Activated naive CD4-positive, alpha-beta T cell treated with anti-CD3 and anti-CD28 coated beads for 36 hours (primary cell): ENCODE results near the gene FMR1NB. TPM values are rescaled to one million over a fixed set of nuclear protein-coding genes. Genes with fewer than 3 reads are reported as not detected.

Experiments
- CTCF ChIA-PET: fragments of 350-600 bp; sonication (Branson Sonifier 250); formaldehyde crosslinking; loops from one replicate; lab custom pipeline; 2021; ENCODE audit warnings: antibody characterized with exemption; lab: Charles Lee
- DNase-seq: peaks from one replicate; pipeline ENCODE4 v3.0.0-alpha.2; 2020
- H3K27ac Mint-ChIP-seq: one replicate; pipeline ENCODE4 v1.8.0; 2021; ENCODE audit warnings: mild to moderate bottlenecking, mixed read lengths
- H3K27me3 Mint-ChIP-seq: one replicate; pipeline ENCODE4 v1.8.0; 2021; ENCODE audit warnings: low read depth, mixed read lengths
- H3K36me3 Mint-ChIP-seq: one replicate; pipeline ENCODE4 v1.8.0; 2021; ENCODE audit warnings: low read depth, mixed read lengths
- H3K4me1 Mint-ChIP-seq: one replicate; pipeline ENCODE4 v1.8.0; 2021; ENCODE audit warnings: low read depth, mixed read lengths
- H3K4me3 Mint-ChIP-seq: one replicate; pipeline ENCODE4 v1.8.0; 2021; ENCODE audit warnings: mild to moderate bottlenecking, moderate library complexity, mixed read lengths
- H3K9me3 Mint-ChIP-seq: one replicate; pipeline ENCODE4 v1.8.0; 2021; ENCODE audit warnings: mixed read lengths
- intact Hi-C: fragments of 100-400 bp; cut with micrococcal nuclease; formaldehyde crosslinking; loops from one replicate; pipeline ENCODE4 v1.15.1; 2023
- total RNA-seq, 2 experiments: library from RNA; stranded (reverse); gene quantifications; one replicate each; pipeline ENCODE4 v1.2.3, GENCODE V29; 2021

The FMR1NB gene
- total RNA-seq, 2 experiments from 2014 or later: not detected

DNA sequence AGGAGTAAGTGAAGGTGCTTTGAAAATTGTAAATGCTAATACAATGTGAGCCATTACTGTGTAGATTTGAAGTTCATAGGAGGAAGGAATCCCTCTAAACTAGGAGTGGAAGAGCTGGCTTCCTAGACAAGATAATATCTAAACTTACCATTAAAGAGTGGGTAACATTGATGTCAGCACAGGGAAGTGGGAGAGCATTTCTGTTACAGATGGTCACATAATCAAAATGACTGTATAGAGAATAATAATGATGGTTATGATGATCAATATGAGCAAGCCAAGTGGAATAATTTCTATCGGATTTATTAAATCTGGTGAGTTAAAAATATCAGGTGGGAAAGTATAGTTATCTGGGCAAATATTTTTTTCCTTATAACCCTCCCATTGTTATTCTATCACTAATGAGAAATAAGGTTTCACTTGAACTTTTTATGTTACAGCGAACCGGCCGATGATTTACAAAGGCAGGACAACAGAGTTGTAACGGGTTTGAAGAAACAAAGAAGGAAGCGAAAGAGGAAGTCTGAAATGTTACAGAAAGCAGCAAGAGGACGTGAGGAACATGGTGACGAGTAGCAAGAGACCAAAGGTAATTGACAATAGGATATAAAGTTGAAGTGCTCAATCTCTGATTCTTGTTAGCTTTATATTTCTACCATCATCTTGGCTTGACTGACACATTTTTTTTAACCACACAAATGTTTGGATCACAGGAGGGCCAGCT is 43.5 kb downstream of the FMR1NB start:
- Mint-ChIP-seq H3K36me3 (no peaks in the 10 kb centered on the region), H3K4me1 (no peaks in the 10 kb centered on the region), H3K27ac (no peak overlapping the region), H3K9me3 (no peaks in the 10 kb centered on the region), H3K4me3 (no peak overlapping the region), H3K27me3 (peaks cover 2% of the 10 kb centered on the region)
- CTCF ChIA-PET: no interaction called here
- no peak for DNase-seq
- intact Hi-C loops: no loop called here

DNA sequence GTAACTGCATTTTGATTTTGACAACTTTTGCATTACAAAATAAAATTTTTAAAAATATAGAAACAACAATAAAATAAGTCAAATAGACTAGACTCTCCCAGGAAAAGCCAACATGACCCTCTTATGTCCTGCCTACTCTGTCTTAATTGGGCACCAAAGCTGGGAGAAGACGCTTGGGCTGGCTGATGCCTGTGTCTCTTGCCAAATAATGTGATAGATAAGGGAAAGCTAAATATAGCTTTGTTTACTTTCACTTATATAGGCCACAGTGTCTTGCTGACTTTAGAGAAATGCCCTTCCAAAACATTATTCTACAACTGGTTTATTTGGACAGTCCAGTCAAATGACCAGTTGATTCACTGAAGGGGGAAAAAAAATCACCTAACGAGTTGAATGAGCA is 54.2 kb downstream of the FMR1NB start:
- intact Hi-C loops: no loop called here
- Mint-ChIP-seq H3K27ac (no peak overlapping the region), H3K36me3 (no peaks in the 10 kb centered on the region), H3K4me3 (no peak overlapping the region), H3K4me1 (no peaks in the 10 kb centered on the region), H3K27me3 (no peaks in the 10 kb centered on the region), H3K9me3 (no peaks in the 10 kb centered on the region)
- CTCF ChIA-PET: no interaction called here
- no peak for DNase-seq

DNA sequence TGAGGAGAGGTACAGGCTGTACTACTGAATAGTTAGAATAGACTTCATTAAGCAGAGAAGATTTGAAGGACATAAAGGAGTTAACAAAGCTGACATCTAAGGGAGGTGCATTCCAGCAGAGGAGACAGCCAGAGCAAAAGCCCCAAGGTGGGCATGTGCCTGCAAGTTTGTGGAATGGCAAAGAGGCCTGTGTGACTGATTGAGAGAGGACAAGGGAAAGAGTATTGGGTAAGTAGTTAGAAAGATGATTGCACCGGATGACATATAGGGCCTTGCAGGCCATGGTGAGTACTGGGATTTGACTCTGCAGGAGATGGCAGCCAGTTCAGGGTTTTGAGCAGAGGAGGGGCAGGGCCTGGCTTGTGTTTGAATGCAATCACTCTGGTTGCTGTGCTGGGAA is 55.9 kb downstream of the FMR1NB start:
- DNase-seq: no peak
- Mint-ChIP-seq H3K4me1 (no peaks in the 10 kb centered on the region), H3K36me3 (no peaks in the 10 kb centered on the region), H3K9me3 (no peaks in the 10 kb centered on the region), H3K27ac (no peak overlapping the region), H3K4me3 (no peak overlapping the region), H3K27me3 (no peaks in the 10 kb centered on the region)
- intact Hi-C loops: no loop called here
- CTCF ChIA-PET: no interaction called here

DNA sequence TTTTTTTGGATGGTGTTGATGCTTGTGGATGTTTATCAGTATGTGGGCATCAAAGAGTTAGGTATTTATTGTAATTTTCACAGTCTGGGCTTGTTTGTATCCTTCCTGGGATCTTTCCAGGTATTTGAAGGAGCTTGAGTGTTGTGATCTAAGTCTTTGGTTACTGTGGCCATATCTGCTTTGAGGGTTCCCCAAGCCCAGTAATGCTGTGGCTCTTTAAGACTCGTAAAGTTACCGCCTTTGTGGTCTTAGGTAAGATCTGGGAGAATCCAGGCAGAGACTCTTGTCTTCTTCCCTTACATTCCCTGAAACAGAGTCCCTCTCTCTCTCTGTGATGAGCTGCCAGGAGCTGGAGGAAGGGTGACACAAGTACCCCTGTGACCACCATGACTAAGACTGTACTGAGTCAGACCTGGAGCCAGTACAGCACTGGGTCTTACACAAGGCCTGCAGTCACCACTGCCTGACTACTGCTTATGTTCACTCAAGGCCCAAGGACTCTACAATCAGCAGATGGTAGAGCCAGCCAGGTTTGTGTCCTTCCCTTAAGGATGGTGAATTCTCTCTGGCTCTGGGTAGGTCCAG is 62.2 kb downstream of the FMR1NB start:
- H3K36me3 Mint-ChIP-seq: no peaks in the 10 kb centered on the region
- H3K27me3 Mint-ChIP-seq: no peaks in the 10 kb centered on the region
- no peaks in the 10 kb centered on the region for H3K4me1 Mint-ChIP-seq
- H3K27ac Mint-ChIP-seq: no peak overlapping the region
- CTCF ChIA-PET: no interaction called here
- H3K4me3 Mint-ChIP-seq: no peak overlapping the region
- DNase-seq: no peak
- intact Hi-C loops: no loop called here
- H3K9me3 Mint-ChIP-seq: no peaks in the 10 kb centered on the region

DNA sequence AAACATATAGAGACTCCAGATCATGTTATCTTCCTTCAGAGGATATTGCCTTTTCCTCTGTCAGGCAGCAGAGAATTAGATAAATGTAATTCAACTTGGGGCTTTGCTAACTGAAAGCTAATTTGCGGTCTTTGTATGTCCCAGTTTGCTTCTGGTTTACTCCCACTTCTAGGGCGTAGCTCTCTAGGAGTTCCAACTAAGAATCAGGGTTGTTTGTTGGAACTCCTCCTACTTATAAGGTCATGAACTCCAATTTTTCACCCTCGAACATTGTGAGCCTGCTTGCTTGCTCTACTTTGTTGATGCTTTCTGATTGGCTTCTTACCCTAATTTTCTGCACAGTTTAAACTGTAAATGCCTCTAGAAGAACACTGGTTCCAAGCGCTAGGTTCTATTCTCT is 66.1 kb downstream of the FMR1NB start:
- Mint-ChIP-seq H3K9me3 (no peaks in the 10 kb centered on the region), H3K27me3 (no peaks in the 10 kb centered on the region), H3K36me3 (no peaks in the 10 kb centered on the region), H3K4me3 (no peak overlapping the region), H3K4me1 (no peaks in the 10 kb centered on the region), H3K27ac (no peak overlapping the region)
- CTCF ChIA-PET: interaction anchor here (1.0 kb wide), 1 partner anchor 1423 kb away, joined by 3 read pairs; no protein-coding TSS in a partner anchor
- intact Hi-C loops: no loop called here
- DNase-seq: no peak

DNA sequence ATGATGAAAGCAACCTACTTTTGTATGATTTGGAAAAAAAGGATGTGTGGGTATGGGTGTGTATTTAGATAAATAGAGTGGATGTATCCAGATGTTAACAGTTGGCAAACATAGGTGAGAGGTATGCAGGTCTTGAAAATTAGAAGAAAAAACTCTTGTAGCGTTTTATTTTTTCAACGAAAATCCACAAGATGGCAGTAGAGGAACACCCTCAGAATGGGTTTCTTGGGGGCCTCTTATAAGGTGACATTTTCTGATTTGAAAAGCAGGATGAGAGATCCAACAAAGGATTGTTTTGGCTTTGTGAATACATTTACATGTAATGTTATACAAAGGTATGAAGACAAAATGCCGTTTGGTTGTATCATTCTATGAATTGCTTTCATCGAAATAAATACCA is 68.3 kb downstream of the FMR1NB start:
- Mint-ChIP-seq H3K36me3 (no peaks in the 10 kb centered on the region), H3K9me3 (no peaks in the 10 kb centered on the region), H3K27ac (no peak overlapping the region), H3K4me3 (no peak overlapping the region), H3K4me1 (no peaks in the 10 kb centered on the region), H3K27me3 (no peaks in the 10 kb centered on the region)
- no peak for DNase-seq
- intact Hi-C loops: loop anchor here (1.0 kb wide), 2 partner anchors 1238 to 1422 kb away; no protein-coding TSS in a partner anchor
- CTCF ChIA-PET: interaction anchor here (1.1 to 2.6 kb wide), 3 partner anchors 9 to 1422 kb away, joined by 3 to 13 read pairs (median 3); no protein-coding TSS in a partner anchor

DNA sequence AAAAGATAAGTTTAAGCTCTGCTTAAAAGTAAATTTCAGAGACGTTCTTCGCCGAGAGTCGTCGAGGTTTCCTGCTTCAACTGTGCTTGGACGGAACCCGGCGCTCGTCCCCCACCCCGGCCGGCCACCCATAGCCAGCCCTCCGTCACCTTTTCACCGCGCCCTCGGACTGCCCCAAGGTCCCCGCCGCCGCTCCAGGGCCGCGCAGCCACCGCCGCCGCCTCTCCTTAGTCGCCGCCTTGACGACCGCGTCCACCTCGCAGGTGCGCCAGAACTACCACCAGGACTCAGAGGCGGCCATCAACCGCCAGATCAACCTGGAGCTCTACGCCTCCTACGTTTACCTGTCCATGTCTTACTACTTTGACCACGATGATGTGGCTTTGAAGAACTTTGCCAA is 70.8 kb downstream of the FMR1NB start:
- no peaks in the 10 kb centered on the region for H3K4me1 Mint-ChIP-seq
- H3K9me3 Mint-ChIP-seq: no peaks in the 10 kb centered on the region
- intact Hi-C loops: no loop called here
- no peak overlapping the region for H3K4me3 Mint-ChIP-seq
- H3K27me3 Mint-ChIP-seq: no peaks in the 10 kb centered on the region
- no peak overlapping the region for H3K27ac Mint-ChIP-seq
- H3K36me3 Mint-ChIP-seq: no peaks in the 10 kb centered on the region
- DNase-seq: no peak
- CTCF ChIA-PET: interaction anchor here (2.6 kb wide), 1 partner anchor 1419 kb away, joined by 13 read pairs; no protein-coding TSS in a partner anchor

DNA sequence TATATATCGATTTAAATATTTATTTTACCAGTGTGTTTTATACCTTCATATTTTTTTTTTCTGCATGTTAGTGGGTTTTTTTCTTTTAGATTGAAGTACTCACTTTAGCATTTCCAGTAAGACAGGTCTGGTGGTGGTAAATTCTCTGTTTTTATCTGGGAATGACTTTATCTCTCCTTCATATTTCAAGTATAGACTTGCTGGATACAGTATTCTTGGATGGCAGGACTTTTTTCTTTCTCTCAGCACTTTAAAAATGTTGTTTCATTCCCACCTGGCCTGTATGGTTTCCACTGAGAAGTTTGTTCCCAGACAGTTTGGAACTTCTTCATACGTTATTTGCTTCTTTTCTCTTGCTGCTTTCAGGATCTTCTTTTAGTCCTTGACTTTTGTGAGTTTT is 86.1 kb downstream of the FMR1NB start:
- intact Hi-C loops: no loop called here
- DNase-seq: no peak
- H3K4me3 Mint-ChIP-seq: no peak overlapping the region
- no peak overlapping the region for H3K27ac Mint-ChIP-seq
- H3K9me3 Mint-ChIP-seq: peaks cover 1% of the 10 kb centered on the region
- CTCF ChIA-PET: no interaction called here
- H3K4me1 Mint-ChIP-seq: no peaks in the 10 kb centered on the region
- no peaks in the 10 kb centered on the region for H3K36me3 Mint-ChIP-seq
- no peaks in the 10 kb centered on the region for H3K27me3 Mint-ChIP-seq

DNA sequence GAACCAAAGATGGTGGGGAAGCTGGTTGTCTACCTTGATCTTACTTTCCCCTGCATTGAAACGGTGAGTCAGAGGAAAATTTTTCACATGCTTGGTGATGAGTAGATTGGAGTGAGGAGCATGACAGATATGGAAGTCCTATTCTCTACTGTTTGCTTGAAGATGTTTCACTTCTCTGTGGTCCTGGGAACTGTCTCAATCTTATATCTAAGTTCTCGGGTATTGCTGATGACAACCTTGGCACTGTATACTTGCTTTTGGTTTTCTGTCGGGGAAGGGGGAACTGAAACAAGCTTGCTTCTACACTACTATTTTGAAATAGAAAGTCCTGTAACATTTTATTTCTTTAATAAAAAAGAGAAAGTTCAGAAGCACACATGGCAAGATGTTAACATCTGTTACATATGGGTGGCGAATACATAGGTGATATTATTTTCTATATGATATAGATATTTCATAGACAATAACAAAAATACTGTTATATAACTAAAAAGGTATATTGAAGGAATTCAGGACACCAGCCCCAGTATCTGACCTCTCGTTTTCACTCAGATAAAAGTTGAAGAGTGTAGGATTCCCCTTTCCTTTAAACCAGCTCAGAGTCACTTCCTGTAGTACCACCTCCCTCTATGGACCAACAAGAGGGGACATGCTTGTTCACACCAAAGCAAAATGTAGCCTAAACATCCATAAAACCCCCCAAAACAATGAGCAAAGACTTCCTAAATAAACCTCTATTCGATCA is 88.8 kb downstream of the FMR1NB start:
- H3K27me3 Mint-ChIP-seq: no peaks in the 10 kb centered on the region
- no peaks in the 10 kb centered on the region for H3K36me3 Mint-ChIP-seq
- no peak overlapping the region for H3K27ac Mint-ChIP-seq
- DNase-seq: no peak
- no peaks in the 10 kb centered on the region for H3K4me1 Mint-ChIP-seq
- CTCF ChIA-PET: no interaction called here
- no peaks in the 10 kb centered on the region for H3K9me3 Mint-ChIP-seq
- no peak overlapping the region for H3K4me3 Mint-ChIP-seq
- intact Hi-C loops: no loop called here

DNA sequence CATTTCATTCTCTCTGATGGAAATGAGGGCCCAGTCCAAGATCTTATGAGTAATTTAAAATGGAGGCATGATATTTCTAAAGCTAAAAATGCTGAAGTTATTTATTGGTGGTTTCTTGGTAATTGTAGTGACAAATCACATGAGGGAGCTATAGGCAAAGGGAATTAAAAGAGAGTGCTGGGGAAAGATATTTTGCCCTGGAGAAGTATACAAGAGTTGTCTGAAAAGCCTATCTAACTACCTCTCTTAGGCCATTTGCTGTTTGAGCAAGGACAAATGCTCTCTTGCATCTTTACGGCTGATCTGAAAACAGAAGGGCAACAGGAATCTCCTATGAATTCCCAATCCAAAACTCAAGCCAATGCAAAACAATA is 89.4 kb downstream of the FMR1NB start:
- no peak for DNase-seq
- no peaks in the 10 kb centered on the region for H3K4me1 Mint-ChIP-seq
- no peak overlapping the region for H3K4me3 Mint-ChIP-seq
- intact Hi-C loops: no loop called here
- CTCF ChIA-PET: no interaction called here
- H3K27ac Mint-ChIP-seq: no peak overlapping the region
- H3K36me3 Mint-ChIP-seq: no peaks in the 10 kb centered on the region
- no peaks in the 10 kb centered on the region for H3K27me3 Mint-ChIP-seq
- no peaks in the 10 kb centered on the region for H3K9me3 Mint-ChIP-seq
